ENCODE measurements around the gene TSPAN32.
A peak's percentile ranks its signal among the peaks of the same experiment; 100 is the strongest.

The TSPAN32 gene

DNA sequence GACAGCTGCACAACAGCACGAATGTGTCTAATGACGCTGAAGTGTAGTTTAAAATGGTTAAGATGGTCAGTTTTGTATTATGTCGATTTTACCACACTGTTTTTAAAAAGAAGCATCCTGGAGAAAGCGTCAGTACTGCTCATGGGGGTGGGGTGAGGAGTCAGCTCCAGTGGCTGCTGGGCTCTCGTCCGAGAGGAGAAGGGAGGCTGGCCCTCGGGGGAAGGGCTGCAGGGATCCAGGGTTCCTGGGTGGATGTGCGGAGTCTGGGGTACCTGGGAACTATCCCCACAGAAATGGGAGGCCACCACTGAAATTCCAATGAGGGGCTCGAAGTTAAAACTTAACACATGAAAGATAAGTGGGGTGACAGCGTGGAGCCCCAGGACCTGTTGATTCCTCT, 12.0 kb upstream of the TSPAN32 start:
- Histone ChIP-seq H3K27me3 (peaks cover 0 to 7% (median 0%) of the 10 kb centered on the region in 11 experiments; a peak in 4 of 22 replicates), H3K4me3 (no peak overlapping the region), H3K4me1 (peaks cover 0 to 20% (median 4%) of the 10 kb centered on the region in 10 experiments; a peak in 10 of 20 replicates), H3K27ac (no peak overlapping the region), H3K36me3 (no peaks in the 10 kb centered on the region), H3K4me2 (no peak overlapping the region), H3K9ac (no peak overlapping the region), H4K20me1 (peaks cover 0 to 12% (median 0%) of the 10 kb centered on the region in 11 experiments; a peak in 6 of 22 replicates), H3K9me3 (replicated peaks in 1 of 11) (no peaks in the 10 kb centered on the region)
- no peak for TF ChIP-seq Cebpa-rat (IDR thresholded peaks at IDR 0.05)

- no peak overlapping the region for H3K4me3 ChIP-seq
- H3K4me2 ChIP-seq, result peak overlapping the region in 1 of 11 experiments; percentile 35; a peak in 1 of 22 replicates
- H3K27ac ChIP-seq, result no peak overlapping the region
- H3K9ac ChIP-seq, result no peak overlapping the region
- no peaks in the 10 kb centered on the region for H3K36me3 ChIP-seq
- peaks cover 0 to 17% (median 0%) of the 10 kb centered on the region in 11 experiments; a peak in 6 of 22 replicates for H4K20me1 ChIP-seq
- no peaks in the 10 kb centered on the region for H3K9me3 ChIP-seq (replicated peaks in 1 of 11)
- peaks cover 0 to 7% (median 0%) of the 10 kb centered on the region in 11 experiments; a peak in 4 of 22 replicates for H3K27me3 ChIP-seq
- H3K4me1 ChIP-seq, result peaks cover 0 to 20% (median 4%) of the 10 kb centered on the region in 10 experiments; a peak in 10 of 20 replicates
- no peak for TF ChIP-seq Cebpa-rat (IDR thresholded peaks at IDR 0.05)
These were observed 11.4 kb upstream of the TSPAN32 start for GRCh38 chr11:2290351-2290841.

GRCh38 chr11:2293531-2293971, 8.3 kb upstream of the TSPAN32 start:
- Histone ChIP-seq H3K4me1 (peaks cover 0 to 15% (median 5%) of the 10 kb centered on the region in 10 experiments; a peak in 12 of 20 replicates), H3K9ac (no peak overlapping the region), H4K20me1 (peaks cover 0 to 45% (median 0%) of the 10 kb centered on the region in 11 experiments; a peak in 10 of 22 replicates), H3K9me3 (replicated peaks in 1 of 11) (no peaks in the 10 kb centered on the region), H3K27me3 (peaks cover 0 to 7% (median 0%) of the 10 kb centered on the region in 11 experiments; a peak in 4 of 22 replicates), H3K27ac (no peak overlapping the region), H3K4me2 (peak overlapping the region in 1 of 11 experiments; percentile 22; a peak in 2 of 22 replicates), H3K36me3 (peaks cover 0 to 20% (median 0%) of the 10 kb centered on the region in 11 experiments; a peak in 9 of 22 replicates), H3K4me3 (no peak overlapping the region)
- TF ChIP-seq Cebpa-rat (IDR thresholded peaks at IDR 0.05), result no peak

DNA sequence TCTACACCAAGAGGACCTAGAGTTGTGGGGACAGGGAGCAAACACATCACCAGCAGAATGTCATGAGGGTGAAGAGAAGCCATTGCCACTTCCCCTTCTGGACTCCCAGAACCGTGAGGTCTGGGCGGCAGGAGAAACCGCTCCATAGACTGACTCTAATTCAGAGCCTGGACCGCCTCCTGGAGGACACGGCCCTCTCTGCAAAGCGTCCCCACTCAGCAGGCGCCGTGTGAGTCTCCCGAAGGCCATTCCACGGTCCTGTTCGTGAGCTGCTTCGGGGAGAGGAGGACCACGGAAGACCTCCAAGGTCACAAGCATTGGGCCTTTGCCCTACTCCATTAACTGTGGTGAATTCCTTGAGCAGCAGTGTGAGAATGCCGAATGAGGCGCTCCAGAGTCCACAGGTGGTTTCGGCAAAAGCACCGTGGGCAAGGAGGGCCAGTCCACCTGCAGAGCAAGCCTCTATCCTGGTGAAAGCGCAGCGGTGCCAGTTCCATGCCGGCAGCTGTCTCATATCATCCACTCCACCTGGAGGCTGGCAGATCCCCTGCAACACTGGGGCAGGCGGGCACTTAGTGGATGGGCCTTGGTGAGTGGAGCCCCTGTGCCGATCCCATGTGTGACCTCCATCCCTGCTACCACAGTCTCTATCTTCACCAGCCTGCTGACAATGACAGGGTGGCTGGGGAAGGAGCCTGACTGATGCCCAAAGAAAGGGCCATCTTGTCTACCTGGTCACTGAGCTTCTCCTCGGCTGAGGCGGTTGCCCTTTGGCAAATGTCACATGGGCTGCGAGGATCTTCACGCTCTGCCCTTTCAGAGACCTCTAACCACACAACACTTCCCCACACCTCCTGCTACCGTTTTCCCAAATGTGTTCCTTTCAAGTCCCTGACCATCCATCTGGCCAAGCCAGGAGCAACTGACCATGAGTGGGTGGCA, 7.6 kb upstream of the TSPAN32 start:
- H3K4me2 ChIP-seq, result peak overlapping the region in 1 of 11 experiments; percentile 22; a peak in 2 of 22 replicates
- no peak for TF ChIP-seq Cebpa-rat (IDR thresholded peaks at IDR 0.05)
- no peak overlapping the region for H3K27ac ChIP-seq
- H3K36me3 ChIP-seq, result peaks cover 0 to 27% (median 0%) of the 10 kb centered on the region in 11 experiments; a peak in 9 of 22 replicates
- H4K20me1 ChIP-seq, result peaks cover 0 to 52% (median 3%) of the 10 kb centered on the region in 11 experiments; a peak in 10 of 22 replicates
- H3K9ac ChIP-seq, result no peak overlapping the region
- H3K4me3 ChIP-seq, result no peak overlapping the region
- H3K9me3 ChIP-seq (replicated peaks in 1 of 11), result no peaks in the 10 kb centered on the region
- H3K27me3 ChIP-seq, result peaks cover 0 to 7% (median 0%) of the 10 kb centered on the region in 11 experiments; a peak in 4 of 22 replicates
- peaks cover 4 to 22% (median 12%) of the 10 kb centered on the region in 10 experiments; a peak in 19 of 20 replicates for H3K4me1 ChIP-seq

- Histone ChIP-seq H3K36me3 (peaks cover 0 to 30% (median 0%) of the 10 kb centered on the region in 11 experiments; a peak in 9 of 22 replicates), H3K4me2 (no peak overlapping the region), H3K4me3 (no peak overlapping the region), H3K9me3 (replicated peaks in 1 of 11) (no peaks in the 10 kb centered on the region), H4K20me1 (peaks cover 0 to 57% (median 3%) of the 10 kb centered on the region in 11 experiments; a peak in 10 of 22 replicates), H3K27me3 (peaks cover 0 to 7% (median 0%) of the 10 kb centered on the region in 11 experiments; a peak in 4 of 22 replicates), H3K9ac (no peak overlapping the region), H3K4me1 (peaks cover 11 to 28% (median 18%) of the 10 kb centered on the region in 10 experiments; a peak in 19 of 20 replicates), H3K27ac (no peak overlapping the region)
- no peak for TF ChIP-seq Cebpa-rat (IDR thresholded peaks at IDR 0.05)
These were observed 6.9 kb upstream of the TSPAN32 start for GRCh38 chr11:2294926-2295290.

DNA sequence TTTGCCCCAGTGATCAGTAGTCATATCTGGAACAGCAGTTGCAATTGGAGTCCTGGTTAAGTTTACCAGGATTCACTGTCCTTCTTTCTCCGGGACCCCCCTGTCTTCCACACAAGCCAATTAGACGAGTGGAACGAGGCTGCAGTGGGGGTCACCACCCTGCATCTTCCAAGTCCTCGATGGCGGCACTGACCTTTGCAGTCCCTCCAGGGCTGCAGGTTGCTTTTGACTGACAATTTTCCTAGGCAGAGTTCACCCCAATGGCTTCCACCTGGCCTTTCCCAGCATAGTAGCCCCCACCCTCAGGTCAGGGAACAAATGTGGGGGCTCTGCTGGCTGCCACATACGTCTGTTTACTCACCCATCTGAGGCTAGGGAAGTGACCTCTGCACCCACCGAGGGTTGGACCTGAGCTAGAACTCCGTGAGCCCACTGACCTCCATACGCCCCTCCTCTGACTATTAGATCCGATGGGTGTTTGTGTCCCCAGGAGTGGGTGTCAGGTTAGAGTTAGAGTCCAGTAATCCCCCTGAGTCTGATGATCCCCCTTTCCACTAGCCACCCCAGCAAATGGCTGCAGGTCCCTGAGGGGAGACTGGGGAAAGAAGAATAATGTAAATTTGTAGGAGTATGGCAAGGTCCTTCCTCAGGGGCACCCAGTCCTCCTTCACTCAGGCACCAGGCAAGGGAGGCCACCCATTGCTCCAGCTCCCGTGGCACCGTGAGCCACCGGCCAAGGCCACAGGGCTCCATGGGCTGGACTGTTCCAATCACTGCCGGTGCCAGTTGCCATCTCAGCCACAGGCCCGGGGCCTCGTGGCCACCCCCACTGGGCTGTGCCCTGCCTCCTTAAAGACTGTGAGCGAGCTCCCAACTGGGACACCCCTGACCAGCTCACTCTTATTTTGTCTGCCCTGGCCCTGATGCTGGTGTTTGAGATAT, 5.6 kb upstream of the TSPAN32 start:
- peaks cover 21 to 39% (median 26%) of the 10 kb centered on the region in 10 experiments for H3K4me1 ChIP-seq
- H3K27me3 ChIP-seq, result peaks cover 0 to 13% (median 0%) of the 10 kb centered on the region in 11 experiments; a peak in 6 of 22 replicates
- no peak for TF ChIP-seq Cebpa-rat (IDR thresholded peaks at IDR 0.05)
- H3K4me3 ChIP-seq, result no peak overlapping the region
- no peaks in the 10 kb centered on the region for H3K9me3 ChIP-seq (replicated peaks in 1 of 11)
- no peak overlapping the region for H3K4me2 ChIP-seq
- peaks cover 0 to 57% (median 3%) of the 10 kb centered on the region in 11 experiments; a peak in 12 of 22 replicates for H4K20me1 ChIP-seq
- peaks cover 0 to 30% (median 0%) of the 10 kb centered on the region in 11 experiments; a peak in 9 of 22 replicates for H3K36me3 ChIP-seq
- no peak overlapping the region for H3K27ac ChIP-seq
- H3K9ac ChIP-seq, result no peak overlapping the region

GRCh38 chr11:2296913-2297622, 4.7 kb upstream of the TSPAN32 start:
- H3K27ac ChIP-seq, result no peak overlapping the region

More at GRCh38 chr11:2296913-2297622, 4.7 kb upstream of the TSPAN32 start:
- Histone ChIP-seq H3K9me3 (replicated peaks in 1 of 11) (no peaks in the 10 kb centered on the region), H3K9ac (no peak overlapping the region), H3K4me3 (no peak overlapping the region), H4K20me1 (peaks cover 0 to 57% (median 3%) of the 10 kb centered on the region in 11 experiments; a peak in 12 of 22 replicates), H3K27me3 (peaks cover 0 to 16% (median 0%) of the 10 kb centered on the region in 11 experiments; a peak in 6 of 22 replicates), H3K4me1 (peaks cover 29 to 47% (median 34%) of the 10 kb centered on the region in 10 experiments), H3K4me2 (no peak overlapping the region), H3K36me3 (peaks cover 0 to 30% (median 0%) of the 10 kb centered on the region in 11 experiments; a peak in 9 of 22 replicates)
- TF ChIP-seq Cebpa-rat (IDR thresholded peaks at IDR 0.05), result no peak

Data from BLaER1 treated with 17β-estradiol and CSF1 and Interleukin-3, amounts not matched to agents 10 nM and 100 nM (cell line).